UCSD-AML1 (cell line): ENCODE measurements around the gene LRRC37B.
A peak's percentile ranks its signal among the peaks of the same experiment; 100 is the strongest.
"Not testable (repeated sequence)": the region's sequence is repeated elsewhere in the genome, so short reads cannot be mapped to it uniquely, and the experiment has no call there.

Experiments used
- DNase-seq: peaks from one replicate; lab custom pipeline; 2025; ENCODE audit not compliant: unreplicated experiment; lab: John Stamatoyannopoulos, UW

Gene LRRC37B

DNA sequence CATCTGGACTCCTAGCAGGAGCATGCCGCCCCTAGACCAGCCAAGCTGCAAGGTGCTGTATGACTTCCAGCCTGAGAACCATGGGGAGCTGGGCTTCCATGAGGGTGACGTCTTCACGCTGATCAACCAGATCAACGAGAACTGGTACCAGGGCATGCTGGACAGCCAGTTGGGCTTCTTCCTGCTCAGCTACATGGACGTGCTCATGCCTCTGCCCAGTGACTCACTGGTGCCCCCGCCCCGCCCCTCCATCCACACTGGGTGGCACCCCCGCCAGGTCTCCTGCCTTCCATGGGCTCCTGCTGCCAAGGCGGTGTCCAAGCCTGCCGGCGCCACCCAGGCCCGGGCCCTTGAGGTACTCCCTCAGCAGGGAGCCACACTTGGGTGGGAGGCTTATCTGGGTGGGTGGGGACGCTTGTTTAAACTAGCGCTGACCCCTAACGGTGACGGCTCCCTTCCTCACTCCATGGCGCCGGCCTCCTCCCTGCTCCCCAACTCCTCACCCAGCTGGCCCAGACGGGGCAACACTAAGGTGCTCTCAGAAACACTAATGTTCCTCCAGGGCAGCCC is 34.2 kb downstream of the LRRC37B start:
- not testable (repeated sequence) for DNase-seq

- DNase-seq, result not testable (repeated sequence)
Measured at GRCh38 chr17:32042266-32042665, 35.1 kb downstream of the LRRC37B start.

GRCh38 chr17:32045611-32046010 is 38.4 kb downstream of the LRRC37B start:
- DNase-seq, result not testable (repeated sequence)

- DNase-seq, result not testable (repeated sequence)
Measured at GRCh38 chr17:32047663-32048062, 40.5 kb downstream of the LRRC37B start.

DNA sequence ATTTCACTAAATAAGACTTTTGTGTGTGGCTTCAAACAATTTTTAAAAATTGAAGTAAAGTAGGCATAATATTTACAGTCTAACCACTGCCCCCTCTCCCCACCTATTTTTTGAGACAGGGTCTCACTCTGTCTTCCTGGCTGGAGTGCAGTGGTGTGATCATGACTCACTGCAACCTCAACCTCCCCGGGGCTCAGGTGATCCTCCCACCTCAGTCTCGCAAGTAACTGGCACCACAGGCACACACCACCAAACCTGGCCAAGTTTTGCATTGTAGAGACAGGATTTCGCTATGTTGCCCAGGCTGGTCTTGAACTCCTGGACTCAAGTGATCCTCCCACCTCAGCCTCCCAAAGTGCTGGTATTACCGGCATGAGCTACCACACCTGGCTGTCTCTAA is 47.8 kb downstream of the LRRC37B start:
- DNase-seq, result not testable (repeated sequence)

- DNase-seq, result not testable (repeated sequence)
Measured at GRCh38 chr17:32055425-32055824, 48.2 kb downstream of the LRRC37B start.

GRCh38 chr17:32056500-32056899 is 49.3 kb downstream of the LRRC37B start:
- not testable (repeated sequence) for DNase-seq

DNA sequence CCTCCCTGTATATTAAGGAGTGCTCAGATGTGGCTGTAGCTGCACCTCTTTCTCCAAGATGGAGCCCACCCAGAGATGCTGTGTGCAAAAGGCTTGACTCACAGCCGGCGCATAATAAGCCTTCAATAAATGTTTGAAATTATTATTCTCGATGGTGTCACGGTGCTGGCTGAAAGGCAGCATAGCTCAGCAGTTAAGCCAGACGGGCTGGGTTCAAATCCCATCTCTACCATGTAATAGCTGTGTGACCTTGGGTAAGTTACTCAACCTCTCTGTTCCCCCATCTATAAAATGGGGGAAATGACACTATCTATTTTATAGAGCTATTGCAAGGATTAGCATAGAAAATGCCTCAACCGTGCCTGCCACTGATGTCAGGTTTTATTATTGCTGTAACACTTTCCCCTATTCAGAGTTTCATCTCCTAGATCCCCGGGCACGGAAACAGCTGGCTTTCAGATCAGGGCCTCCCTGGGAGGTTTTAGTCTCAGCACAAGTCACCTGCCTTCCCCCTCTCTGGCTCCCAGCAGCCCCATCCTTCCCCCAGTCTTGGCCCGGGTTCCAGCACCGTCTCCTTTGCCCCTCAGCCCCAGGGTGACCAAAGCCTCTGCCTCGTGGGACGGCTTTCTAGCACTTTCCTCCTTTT is 50.4 kb downstream of the LRRC37B start:
- not testable (repeated sequence) for DNase-seq

DNA sequence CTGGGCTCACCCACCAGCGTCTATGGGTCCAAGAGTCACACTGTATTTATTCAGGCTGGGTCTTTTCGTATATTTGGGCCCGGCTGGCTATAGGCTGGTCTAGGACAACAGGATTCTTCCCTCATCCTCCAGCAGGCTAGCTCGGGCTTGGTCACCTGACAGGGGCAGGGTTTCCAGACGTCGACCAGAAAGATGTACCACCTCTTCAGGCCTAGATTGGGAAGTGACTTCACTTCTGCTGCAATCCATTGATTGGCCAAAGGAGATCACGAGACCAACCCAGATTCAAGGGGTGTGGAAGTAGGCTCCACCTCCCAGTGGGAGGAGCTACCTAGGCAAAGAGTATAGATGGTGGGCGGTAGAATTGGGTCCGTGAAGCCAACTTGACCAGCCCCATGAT is 53.5 kb downstream of the LRRC37B start:
- DNase-seq, result not testable (repeated sequence)

- DNase-seq, result not testable (repeated sequence)
Measured at GRCh38 chr17:32061840-32062239, 54.7 kb downstream of the LRRC37B start.

GRCh38 chr17:32064091-32064490 is 56.9 kb downstream of the LRRC37B start:
- not testable (repeated sequence) for DNase-seq

- not testable (repeated sequence) for DNase-seq
Measured at GRCh38 chr17:32066123-32066680, 59.0 kb downstream of the LRRC37B start.

- DNase-seq, result not testable (repeated sequence)
Measured at GRCh38 chr17:32066863-32067642, 59.9 kb downstream of the LRRC37B start.

GRCh38 chr17:32069067-32069466 is 61.9 kb downstream of the LRRC37B start:
- not testable (repeated sequence) for DNase-seq

GRCh38 chr17:32071961-32072360 is 64.8 kb downstream of the LRRC37B start:
- DNase-seq, result not testable (repeated sequence)

GRCh38 chr17:32073131-32073530 is 65.9 kb downstream of the LRRC37B start:
- not testable (repeated sequence) for DNase-seq

DNA sequence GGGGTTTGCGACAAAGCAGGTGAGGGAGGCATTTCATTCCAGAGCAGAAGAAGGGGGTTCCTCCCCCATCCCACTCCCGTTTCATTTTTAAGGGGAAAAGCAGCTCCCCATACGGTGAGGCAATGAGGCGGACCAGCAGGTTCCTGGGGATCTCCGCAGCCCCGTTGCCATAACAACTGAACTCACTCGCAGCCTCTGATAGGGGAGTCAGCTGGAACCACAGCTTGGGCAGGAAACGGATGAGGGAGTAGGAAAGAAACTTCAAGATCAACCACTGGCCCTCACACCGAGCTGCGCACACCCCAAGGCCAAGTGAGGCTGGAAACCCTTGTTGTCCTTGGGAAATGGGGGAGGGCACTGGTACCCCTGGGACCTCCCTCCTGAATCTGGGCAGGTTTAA is 72.6 kb downstream of the LRRC37B start:
- peak; percentile 84 for DNase-seq

DNA sequence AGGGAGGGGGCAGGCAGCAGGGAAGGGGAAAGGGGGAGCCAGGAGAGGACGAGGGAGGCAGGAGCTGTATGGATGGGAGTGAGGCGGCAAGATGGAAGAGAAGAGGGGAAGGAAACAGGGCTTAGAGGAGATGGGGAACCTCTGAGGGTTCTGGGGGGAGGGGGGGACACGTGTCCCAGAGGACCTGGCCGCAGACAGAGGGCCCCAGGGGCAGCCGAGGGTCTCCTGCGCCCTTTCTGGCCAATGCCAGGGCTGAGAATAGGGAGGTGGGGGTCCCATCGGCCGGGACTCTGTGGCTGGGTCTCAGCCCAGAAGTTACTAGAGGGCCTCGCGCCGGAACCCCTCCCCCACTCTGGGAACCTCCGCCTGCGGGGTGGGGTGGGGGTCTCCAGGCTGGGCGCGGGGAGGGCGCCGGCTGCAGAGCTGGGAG is 76.4 kb downstream of the LRRC37B start:
- not testable (repeated sequence) for DNase-seq

DNA sequence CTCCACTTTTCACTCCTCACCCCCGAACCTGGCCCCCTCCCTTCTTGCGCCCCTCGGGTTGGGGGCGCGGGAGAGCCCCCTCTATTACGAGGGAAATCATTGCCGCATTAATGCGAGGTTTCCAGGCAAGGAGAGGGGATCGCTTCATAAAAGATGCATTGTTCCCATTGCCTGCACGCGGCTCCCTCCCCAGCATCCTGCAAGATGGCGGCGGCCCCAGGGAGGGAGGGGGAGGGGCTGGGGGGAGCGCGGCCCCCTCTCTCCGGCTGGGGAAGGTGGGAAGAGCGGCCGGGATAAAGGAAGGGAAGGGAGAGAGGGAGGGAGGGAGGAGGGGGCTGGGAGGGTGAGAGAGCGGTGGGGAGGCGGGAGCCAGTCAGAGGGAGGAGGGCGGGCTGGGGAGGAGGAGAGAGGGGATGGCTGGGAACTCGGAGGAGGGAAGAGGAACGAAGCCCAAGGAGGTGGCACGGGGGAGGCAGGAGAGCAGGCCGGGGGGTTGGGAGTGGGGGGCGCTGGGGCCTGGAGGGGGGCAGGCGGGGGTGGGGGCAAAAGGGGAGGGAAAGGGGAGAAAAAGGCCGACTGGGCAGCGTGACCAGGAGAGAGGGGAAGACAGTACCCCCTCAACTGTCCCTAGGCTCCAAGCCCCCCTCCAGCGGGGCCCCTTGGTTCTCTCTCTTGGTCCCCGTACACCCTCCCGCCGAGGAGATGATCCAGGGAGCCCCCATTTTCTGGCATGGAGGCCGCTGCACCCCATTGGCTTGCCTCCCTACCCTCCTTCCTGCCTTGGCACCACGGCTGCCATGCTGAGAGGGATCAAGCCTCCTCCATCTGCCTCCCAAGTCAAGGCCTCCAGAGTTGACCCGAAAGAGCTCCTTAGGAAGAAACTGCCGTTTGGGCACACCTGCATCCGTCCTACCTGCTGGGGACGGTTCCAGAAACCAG is 77.1 kb downstream of the LRRC37B start:
- DNase-seq, result not testable (repeated sequence)
